ENCODE data around the gene N4BP2. TPM values are rescaled to one million over a fixed set of nuclear protein-coding genes. Genes with fewer than 3 reads are reported as not detected.
A peak's percentile ranks its signal among the peaks of the same experiment; 100 is the strongest.

N4BP2 gene
- total and polyA plus RNA-seq, 4 experiments from 2014 or later: 14.5 to 16.7 (median 14.9) TPM

DNA sequence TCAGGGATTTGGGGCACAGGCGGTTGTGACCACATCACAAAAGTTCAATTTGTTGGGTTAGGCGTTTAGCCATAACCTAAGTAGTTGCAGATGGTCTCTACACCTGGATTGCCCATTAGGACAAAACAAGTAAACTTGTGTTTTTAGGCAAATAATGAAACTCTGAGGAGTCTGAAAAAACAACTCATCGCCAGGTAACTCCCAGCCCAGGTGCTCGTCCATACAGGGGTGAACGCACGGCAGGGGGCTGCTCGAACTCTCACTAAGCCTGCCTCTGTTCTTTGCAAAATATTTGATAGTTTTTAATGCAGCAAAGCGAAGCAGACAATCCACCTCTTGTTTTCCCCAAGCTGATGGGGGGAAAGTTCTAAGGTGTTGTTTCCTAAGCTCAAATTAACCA, 139.6 kb downstream of the N4BP2 start:
- Histone ChIP-seq H3K27me3 (ENCODE audit: insufficient read depth, low read length) (no peaks in the 10 kb centered on the region), H3K4me3 (ENCODE audit: low read length in 2 of 2) (peak overlapping the region; percentile 84 to 98), H3K36me3 (ENCODE audit: insufficient read depth, low read length) (no peaks in the 10 kb centered on the region), H3K4me1 (ENCODE audit: insufficient read depth, low read length) (peaks cover 43% of the 10 kb centered on the region), H3K9me3 (ENCODE audit: control insufficient read depth in 1 of 2, low read length in 2 of 2) (no peaks in the 10 kb centered on the region), H3K27ac (ENCODE audit: low read depth, low read length) (peak overlapping the region; percentile 99)
- peak overlapping the region; percentile 98 to 100 (median 100) for H3K27ac Mint-ChIP-seq
- POLR2A ChIA-PET (ENCODE audit: partially characterized antibody): interaction anchor here (0.6 to 27.4 kb wide), 13 partner anchors 10 to 543 kb away, joined by 3 to 1182 read pairs (median 16); partner anchors contain the start of gene N4BP2
- H3K9me3 Mint-ChIP-seq: peaks cover 0 to 5% (median 0%) of the 10 kb centered on the region in 8 donors
- CTCF ChIA-PET (ENCODE audit: partially characterized antibody): interaction anchor here (1.8 to 7.7 kb wide), 8 partner anchors 8 to 121 kb away, joined by 5 to 115 read pairs (median 12); no protein-coding TSS in a partner anchor
- H3K4me3 Mint-ChIP-seq: peak overlapping the region; percentile 95 to 100 (median 98)
- intact Hi-C loops (cut with micrococcal nuclease): loop anchor here (5.0 to 10.0 kb wide), 4 partner anchors 499 to 1531 kb away; partner anchors contain the start of genes KLF3, SMIM14 and UBE2K
- H3K36me3 Mint-ChIP-seq: peaks cover 18 to 49% of the 10 kb centered on the region in 2 donors
- no peaks in the 10 kb centered on the region for H3K27me3 Mint-ChIP-seq
- no peak for DNase-seq
- peaks cover 31 to 85% (median 41%) of the 10 kb centered on the region in 4 donors for H3K4me1 Mint-ChIP-seq

DNA sequence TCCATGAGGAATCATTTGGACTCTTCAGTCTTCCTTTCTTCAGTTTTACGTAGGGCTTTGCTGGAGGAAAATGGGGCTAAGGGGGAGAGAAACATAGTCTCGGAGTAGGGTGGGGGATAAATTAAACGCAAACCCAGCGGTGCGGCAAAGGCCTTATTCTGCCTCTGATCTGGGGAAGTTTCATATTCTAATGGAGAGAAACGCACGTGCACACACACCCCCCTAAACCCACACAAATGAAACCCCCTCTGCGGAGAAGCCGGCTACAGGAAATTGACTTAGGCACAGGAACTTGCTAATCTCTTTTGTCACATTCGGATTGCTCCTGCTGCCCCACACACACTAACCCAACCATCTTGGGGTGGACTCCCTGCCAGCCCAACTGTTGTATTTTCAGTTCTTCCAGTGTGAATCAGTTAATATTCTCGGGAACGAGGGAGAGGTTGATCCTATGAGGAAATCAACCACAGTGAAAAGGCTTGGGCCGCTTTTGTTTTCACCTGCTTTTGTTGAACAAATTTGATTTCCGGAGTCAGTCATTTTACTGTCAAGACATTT, 140.2 kb downstream of the N4BP2 start, which contains the start of gene RHOH:
TSS of gene RHOH (plus strand) at position 308 of the 558 bp plus-strand sequence. CDS start 46,356 bp downstream, outside the sequence.
- H3K4me1 Mint-ChIP-seq: peaks cover 29 to 83% (median 39%) of the 10 kb centered on the region in 4 donors
- intact Hi-C loops (cut with micrococcal nuclease): loop anchor here (1.0 to 10.0 kb wide), 6 partner anchors 30 to 1532 kb away; partner anchors contain the start of genes KLF3, SMIM14 and UBE2K

DNA sequence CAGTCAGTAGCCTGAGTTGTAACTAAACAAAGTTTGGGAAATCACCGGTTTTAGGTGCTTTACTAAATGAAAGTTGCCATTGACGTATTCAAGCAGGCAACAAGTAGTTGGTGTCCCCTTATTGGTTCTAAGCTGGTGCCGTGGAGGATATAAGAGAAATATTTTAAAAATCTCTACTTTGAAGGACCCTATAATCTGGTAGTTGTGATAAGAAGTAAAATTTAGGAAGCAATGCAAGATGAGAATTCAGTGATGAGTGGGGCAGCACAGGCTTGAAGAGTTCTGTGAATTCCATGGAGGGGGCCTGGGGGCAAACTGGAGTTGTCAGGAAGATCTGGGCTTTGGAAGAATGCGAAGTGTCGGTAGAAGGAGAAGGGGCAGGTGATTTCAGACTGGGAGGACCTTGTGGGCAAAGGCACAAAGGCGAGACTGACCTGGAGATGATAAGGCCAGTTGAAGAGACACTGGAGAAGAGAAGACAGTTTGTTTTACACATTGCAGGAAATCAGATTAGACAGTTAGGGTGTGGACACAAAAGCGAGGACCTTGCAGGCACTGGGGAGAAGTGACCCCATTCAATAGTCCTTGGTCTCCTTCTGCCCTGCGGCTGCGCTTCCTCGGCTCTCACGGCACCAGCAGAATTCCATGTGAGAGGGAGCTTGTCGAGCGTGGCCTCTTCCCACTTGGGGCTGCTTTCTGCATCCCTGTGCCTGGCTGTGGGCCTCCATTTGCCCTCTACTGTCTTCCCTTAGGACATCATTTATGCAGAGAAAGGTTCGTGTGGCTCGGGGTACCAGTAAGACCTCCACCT, 141.4 kb downstream of the N4BP2 start:
- peak overlapping the region; percentile 95 to 100 (median 98) for H3K4me3 Mint-ChIP-seq
- peak overlapping the region; percentile 98 to 100 (median 100) for H3K27ac Mint-ChIP-seq
- Histone ChIP-seq H3K4me1 (ENCODE audit: insufficient read depth, low read length) (peaks cover 45% of the 10 kb centered on the region), H3K36me3 (ENCODE audit: insufficient read depth, low read length) (no peaks in the 10 kb centered on the region), H3K9me3 (ENCODE audit: control insufficient read depth in 1 of 2, low read length in 2 of 2) (no peaks in the 10 kb centered on the region), H3K27me3 (ENCODE audit: insufficient read depth, low read length) (no peaks in the 10 kb centered on the region), H3K27ac (ENCODE audit: low read depth, low read length) (peak overlapping the region; percentile 99), H3K4me3 (ENCODE audit: low read length in 2 of 2) (peak overlapping the region; percentile 84 to 98)
- H3K36me3 Mint-ChIP-seq: peaks cover 24 to 62% of the 10 kb centered on the region in 2 donors
- no peaks in the 10 kb centered on the region for H3K27me3 Mint-ChIP-seq
- intact Hi-C loops (cut with micrococcal nuclease): loop anchor here (1.0 to 10.0 kb wide), 8 partner anchors 8 to 1533 kb away; partner anchors contain the start of genes KLF3, SMIM14 and UBE2K
- POLR2A ChIA-PET (ENCODE audit: partially characterized antibody): interaction anchor here (0.8 to 27.4 kb wide), 13 partner anchors 11 to 142 kb away, joined by 3 to 1182 read pairs (median 15); partner anchors contain the start of gene N4BP2
- peaks cover 27 to 82% (median 38%) of the 10 kb centered on the region in 4 donors for H3K4me1 Mint-ChIP-seq
- CTCF ChIA-PET (ENCODE audit: partially characterized antibody): interaction anchor here (1.1 to 7.7 kb wide), 14 partner anchors 7 to 142 kb away, joined by 3 to 115 read pairs (median 7); no protein-coding TSS in a partner anchor
- peaks cover 0 to 6% (median 0%) of the 10 kb centered on the region in 8 donors for H3K9me3 Mint-ChIP-seq
- DNase-seq: peak; percentile 72 to 87 (median 80)

More for the DNA sequence above, 140.2 kb downstream of the N4BP2 start, which contains the start of gene RHOH:
- peak within 1 kb of the TSS; percentile 99 for H3K27ac ChIP-seq (ENCODE audit: low read depth, low read length)
- Mint-ChIP-seq H3K4me3 (peak within 1 kb of the TSS; percentile 95 to 100 (median 98)), H3K27ac (peak within 1 kb of the TSS; percentile 98 to 100 (median 100)), H3K9me3 (peaks cover 0 to 5% (median 0%) of the 10 kb centered on the region in 8 donors), H3K36me3 (peaks cover 19 to 53% of the 10 kb centered on the region in 2 donors), H3K27me3 (no peaks in the 10 kb centered on the region)
- H3K4me3 ChIP-seq (ENCODE audit: low read length in 2 of 2): peak within 1 kb of the TSS; percentile 84 to 98
- peaks cover 48% of the 10 kb centered on the region for H3K4me1 ChIP-seq (ENCODE audit: insufficient read depth, low read length)
- no peaks in the 10 kb centered on the region for H3K9me3 ChIP-seq (ENCODE audit: control insufficient read depth in 1 of 2, low read length in 2 of 2)
- no peaks in the 10 kb centered on the region for H3K27me3 ChIP-seq (ENCODE audit: insufficient read depth, low read length)
- DNase-seq: peak; percentile 83 to 94 (median 86)
- POLR2A ChIA-PET (ENCODE audit: partially characterized antibody): interaction anchor here (0.6 to 27.4 kb wide), 16 partner anchors 10 to 543 kb away, joined by 3 to 1182 read pairs (median 13); partner anchors contain the start of gene N4BP2
- CTCF ChIA-PET (ENCODE audit: partially characterized antibody): interaction anchor here (1.0 to 7.7 kb wide), 13 partner anchors 9 to 141 kb away, joined by 3 to 115 read pairs (median 8); no protein-coding TSS in a partner anchor
- no peaks in the 10 kb centered on the region for H3K36me3 ChIP-seq (ENCODE audit: insufficient read depth, low read length)

DNA sequence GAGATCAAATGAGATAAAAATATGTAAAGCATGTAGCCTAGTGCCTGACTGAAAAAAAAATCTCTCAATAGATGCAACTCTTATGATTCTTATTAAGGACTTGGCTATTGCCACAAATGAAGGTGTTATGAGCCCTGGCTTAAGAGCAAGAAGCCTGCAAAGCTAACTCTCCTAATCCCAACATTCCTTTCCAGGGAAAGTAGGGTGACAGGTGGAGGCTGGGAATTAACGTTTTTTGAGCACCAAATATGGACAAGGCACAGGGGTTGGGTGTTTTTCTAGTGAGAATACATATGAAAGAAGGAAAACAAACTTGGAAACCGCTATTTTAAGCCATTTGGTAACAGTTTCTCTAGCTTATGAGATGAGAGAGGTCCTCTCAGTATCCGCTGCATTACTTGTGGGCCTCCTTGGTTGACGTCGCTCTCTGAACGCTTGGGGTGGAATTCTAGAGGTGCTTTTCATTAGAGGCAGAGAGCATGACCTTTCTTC, 142.6 kb downstream of the N4BP2 start:
- peaks cover 28 to 82% (median 37%) of the 10 kb centered on the region in 4 donors for H3K4me1 Mint-ChIP-seq
- H3K9me3 Mint-ChIP-seq: peaks cover 0 to 5% (median 0%) of the 10 kb centered on the region in 8 donors
- Histone ChIP-seq H3K4me1 (ENCODE audit: insufficient read depth, low read length) (peaks cover 44% of the 10 kb centered on the region), H3K27me3 (ENCODE audit: insufficient read depth, low read length) (no peaks in the 10 kb centered on the region), H3K27ac (ENCODE audit: low read depth, low read length) (peak overlapping the region; percentile 99), H3K4me3 (ENCODE audit: low read length in 2 of 2) (peak overlapping the region; percentile 84 to 98), H3K36me3 (ENCODE audit: insufficient read depth, low read length) (no peaks in the 10 kb centered on the region), H3K9me3 (ENCODE audit: control insufficient read depth in 1 of 2, low read length in 2 of 2) (no peaks in the 10 kb centered on the region)
- H3K27me3 Mint-ChIP-seq: no peaks in the 10 kb centered on the region
- H3K27ac Mint-ChIP-seq: peak overlapping the region; percentile 98 to 100 (median 100)
- DNase-seq: peak in 4 of 5 donors; percentile 47 to 74 (median 52)
- ChIA-PET CTCF (ENCODE audit: partially characterized antibody) (interaction anchor here (1.4 to 7.7 kb wide), 6 partner anchors 20 to 126 kb away, joined by 3 to 115 read pairs (median 9); no protein-coding TSS in a partner anchor), POLR2A (ENCODE audit: partially characterized antibody) (interaction anchor here (1.3 to 27.4 kb wide), 13 partner anchors 8 to 143 kb away, joined by 4 to 1182 read pairs (median 15); partner anchors contain the start of gene N4BP2)
- peaks cover 29 to 71% of the 10 kb centered on the region in 2 donors for H3K36me3 Mint-ChIP-seq
- intact Hi-C loops (cut with micrococcal nuclease): loop anchor here (5.0 to 10.0 kb wide), 4 partner anchors 502 to 1534 kb away; partner anchors contain the start of genes KLF3, SMIM14 and UBE2K
- H3K4me3 Mint-ChIP-seq: peak overlapping the region; percentile 95 to 100 (median 98)

DNA sequence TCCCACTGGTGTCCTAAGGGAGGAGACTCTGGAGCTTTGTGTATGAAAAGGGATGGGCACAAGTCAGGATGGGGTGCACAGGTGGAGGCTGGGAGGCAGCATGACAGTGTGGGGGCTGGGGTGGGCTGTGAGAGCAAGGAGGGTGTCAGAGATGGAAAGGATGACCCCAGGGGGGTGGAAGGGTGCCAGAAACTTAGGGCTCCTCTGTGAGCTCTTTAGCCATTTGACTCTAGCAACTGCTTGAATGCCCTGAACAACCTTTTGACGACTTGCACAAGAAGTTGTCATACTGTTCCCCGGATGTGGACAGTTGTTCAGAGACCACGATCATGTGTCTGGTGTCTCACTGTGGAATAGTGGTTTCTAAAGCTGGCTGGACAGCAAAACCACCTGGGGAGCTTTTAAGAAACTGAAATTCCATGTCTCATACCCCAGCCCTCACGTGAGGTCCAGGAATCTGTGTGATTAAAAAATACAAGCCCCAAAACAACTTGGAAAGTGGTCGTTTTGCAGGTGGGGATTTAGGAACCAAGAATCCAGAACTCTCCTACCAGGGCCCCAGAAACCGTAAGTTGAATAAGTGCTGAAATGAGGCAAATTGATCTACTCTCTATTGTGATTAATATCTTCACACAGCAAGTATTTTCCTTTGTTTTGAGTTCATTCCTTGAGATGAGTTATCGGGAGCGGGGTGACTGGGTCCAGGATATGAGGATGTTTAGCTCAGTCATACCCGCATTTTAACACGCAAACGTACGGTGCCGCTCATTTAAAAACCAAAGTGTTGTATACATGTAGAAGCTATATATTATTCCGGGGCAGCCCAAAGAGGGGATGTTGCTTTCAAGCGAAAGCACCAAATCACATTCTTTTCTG, 143.6 kb downstream of the N4BP2 start:
- Mint-ChIP-seq H3K4me1 (peaks cover 30 to 82% (median 38%) of the 10 kb centered on the region in 4 donors), H3K27me3 (no peaks in the 10 kb centered on the region), H3K4me3 (peak overlapping the region; percentile 95 to 100 (median 98)), H3K27ac (peak overlapping the region; percentile 98 to 100 (median 100)), H3K9me3 (peaks cover 0 to 5% (median 0%) of the 10 kb centered on the region in 8 donors), H3K36me3 (peaks cover 30 to 76% of the 10 kb centered on the region in 2 donors)
- Histone ChIP-seq H3K36me3 (ENCODE audit: insufficient read depth, low read length) (no peaks in the 10 kb centered on the region), H3K27me3 (ENCODE audit: insufficient read depth, low read length) (no peaks in the 10 kb centered on the region), H3K27ac (ENCODE audit: low read depth, low read length) (peak overlapping the region; percentile 99), H3K4me3 (ENCODE audit: low read length in 2 of 2) (peak overlapping the region; percentile 84 to 98), H3K9me3 (ENCODE audit: control insufficient read depth in 1 of 2, low read length in 2 of 2) (no peaks in the 10 kb centered on the region), H3K4me1 (ENCODE audit: insufficient read depth, low read length) (peaks cover 44% of the 10 kb centered on the region)
- peak; percentile 62 to 87 (median 66) for DNase-seq
- POLR2A ChIA-PET (ENCODE audit: partially characterized antibody): interaction anchor here (0.6 to 27.4 kb wide), 17 partner anchors 9 to 144 kb away, joined by 3 to 1182 read pairs (median 10); partner anchors contain the start of gene N4BP2
- intact Hi-C loops (cut with micrococcal nuclease): loop anchor here (1.0 to 10.0 kb wide), 7 partner anchors 15 to 1535 kb away; partner anchors contain the start of genes KLF3, N4BP2, SMIM14 and UBE2K
- CTCF ChIA-PET (ENCODE audit: partially characterized antibody): interaction anchor here (0.6 to 7.7 kb wide), 11 partner anchors 13 to 125 kb away, joined by 3 to 115 read pairs (median 3); no protein-coding TSS in a partner anchor

Data from CD4-positive, alpha-beta memory T cell (primary cell).